Endothelial cell of umbilical vein (primary cell): ENCODE results near the gene P2RY8. TPM values are rescaled to one million over a fixed set of nuclear protein-coding genes. Genes with fewer than 3 reads are reported as not detected.

ENCODE experiments used
- BruUV-seq: library from RNA; stranded (reverse); fragments of 400-500 nt; replicated peaks from 2 replicates; lab custom pipeline; 2021; lab: Mats Ljungman, UMichigan
- CTCF ChIA-PET: fragments of 300-600, 350-600 bp; sonication (Branson Sonifier 250); formaldehyde crosslinking; loops from one replicate; lab custom pipeline; 2021; ENCODE audit warnings: antibody characterized with exemption, inconsistent platforms; lab: Charles Lee
- POLR2A ChIA-PET: fragments of 300-600, 350-600 bp; sonication (Branson Sonifier 250); formaldehyde crosslinking; loops from one replicate; lab custom pipeline; 2021; ENCODE audit warnings: antibody characterized with exemption, inconsistent platforms; lab: Charles Lee
- DNase-seq: peaks from one replicate; pipeline ENCODE4 v3.0.0-alpha.2; 2011; ENCODE audit warnings: low read depth, low spot score
- FAIRE-seq: peaks from 2 replicates; lab custom pipeline; 2011; peaks lifted over from hg19 to GRCh38; lab: Jason Lieb, UNC
- H2AFZ ChIP-seq: 2 replicates; pipeline ENCODE4 v1.6.0; 2012; ENCODE audit warnings: low read depth, low read length, control low read depth, inconsistent platforms
- H3K27ac ChIP-seq: 2 replicates; pipeline ENCODE4 v1.5.1; 2011; ENCODE audit warnings: low read depth, mild to moderate bottlenecking, control low read depth, low read length, moderate library complexity; ENCODE audit not compliant: insufficient read depth
- H3K27me3 ChIP-seq, 2 experiments: 2 replicates each; pipeline versions ENCODE4 v1.6.0 to v1.6.1; 2011; ENCODE audit warnings: low read length in 2 of 2, mixed read lengths in 1 of 2; ENCODE audit not compliant: control insufficient read depth in 2 of 2, insufficient read depth in 2 of 2
- H3K36me3 ChIP-seq, 2 experiments: 2 replicates in 1 of 2; 3 replicates in 1 of 2; pipeline ENCODE4 v1.5.1; 2011; ENCODE audit warnings: low read length in 2 of 2, mild to moderate bottlenecking in 1 of 2, moderate library complexity in 1 of 2; ENCODE audit not compliant: control insufficient read depth in 2 of 2, insufficient read depth in 2 of 2; ENCODE audit errors: extremely low read depth in 1 of 2
- H3K4me1 ChIP-seq: 3 replicates; pipeline ENCODE4 v1.5.1; 2011; ENCODE audit warnings: mild to moderate bottlenecking, low read length; ENCODE audit not compliant: control insufficient read depth, insufficient read depth; ENCODE audit errors: extremely low read depth
- H3K4me2 ChIP-seq: 2 replicates; pipeline ENCODE4 v1.6.1; 2011; ENCODE audit warnings: low read length, control low read depth, mixed read lengths; ENCODE audit not compliant: insufficient read depth
- H3K4me3 ChIP-seq, 3 experiments: fragments of 200-600 bp in 1 of 3; sonication (generic), shearing (Covaris generic) in 1 of 3; replicated peaks in 1 of 3; 2 replicates each; pipeline ENCODE4 v1.5.1; 2011 to 2016; ENCODE audit warnings: control low read depth in 3 of 3, low read length in 3 of 3, mild to moderate bottlenecking in 2 of 3, inconsistent platforms in 1 of 3, low read depth in 1 of 3, moderate library complexity in 1 of 3; ENCODE audit not compliant: insufficient read depth in 1 of 3
- H3K79me2 ChIP-seq: 2 replicates; pipeline ENCODE4 v1.6.0; 2012; ENCODE audit warnings: low read length, inconsistent platforms; ENCODE audit not compliant: control insufficient read depth, insufficient read depth
- H3K9ac ChIP-seq: replicated peaks from 2 replicates; pipeline ENCODE3; 2011; ENCODE audit warnings: low read length, control low read depth; ENCODE audit not compliant: insufficient read depth; ENCODE audit errors: extremely low read depth
- H3K9me1 ChIP-seq: replicated peaks from 3 replicates; pipeline ENCODE4 v1.6.0; 2011; ENCODE audit warnings: mild to moderate bottlenecking, low read length; ENCODE audit not compliant: control insufficient read depth, insufficient read depth; ENCODE audit errors: extremely low read depth
- H3K9me3 ChIP-seq: replicated peaks from 2 replicates; pipeline ENCODE4 v1.5.1; 2012; ENCODE audit warnings: low read length, inconsistent platforms; ENCODE audit not compliant: control insufficient read depth, insufficient read depth
- H4K20me1 ChIP-seq: replicated peaks from 2 replicates; pipeline ENCODE3; 2011; ENCODE audit warnings: mild to moderate bottlenecking, low read length; ENCODE audit not compliant: control insufficient read depth, insufficient read depth; ENCODE audit errors: extremely low read depth
- EZH2 ChIP-seq: IDR thresholded peaks from 2 replicates; pipeline ENCODE4 v1.6.1; 2012; ENCODE audit warnings: borderline replicate concordance, low read depth, mild to moderate bottlenecking, moderate library complexity, low read length, inconsistent platforms; ENCODE audit not compliant: severe bottlenecking
- FOS ChIP-seq: IDR thresholded peaks from 2 replicates; pipeline ENCODE4 v1.6.1; 2011; ENCODE audit warnings: mild to moderate bottlenecking, low read length, moderate library complexity, borderline replicate concordance; ENCODE audit not compliant: insufficient read depth
- GATA2 ChIP-seq: IDR thresholded peaks from 2 replicates; pipeline ENCODE4 v1.7.0; 2011; ENCODE audit warnings: low read depth, mild to moderate bottlenecking, moderate library complexity, mixed read lengths, low read length; ENCODE audit not compliant: insufficient read length, insufficient read depth
- JUN ChIP-seq: IDR thresholded peaks from 2 replicates; pipeline ENCODE4 v1.6.1; 2011; ENCODE audit warnings: borderline replicate concordance, low read depth; ENCODE audit not compliant: insufficient read length, insufficient read depth
- MYC ChIP-seq: IDR thresholded peaks from one replicate; pipeline ENCODE4 v1.6.1; 2011; ENCODE audit warnings: mild to moderate bottlenecking, low read depth, low read length
- POLR2A ChIP-seq: IDR thresholded peaks from 2 replicates; pipeline ENCODE4 v1.6.1; 2012; ENCODE audit warnings: low read depth, mild to moderate bottlenecking, control low read depth, low read length
- POLR2AphosphoS5 ChIP-seq: IDR thresholded peaks from 2 replicates; pipeline ENCODE4 v1.6.1; 2012; ENCODE audit warnings: low read depth, mild to moderate bottlenecking, control low read depth, low read length, moderate library complexity; ENCODE audit not compliant: insufficient read depth
- dilution Hi-C: fragments of 300-500 bp; cut with MboI; formaldehyde crosslinking; loops from one replicate; pipeline ENCODE4 v1.15.0; 2019; ENCODE audit warnings: low sequenced_read_pairs; ENCODE audit not compliant: extremely low pct_ligation_motif_present
- intact Hi-C: fragments of 100-400 bp; cut with micrococcal nuclease; formaldehyde crosslinking; loops from one replicate; pipeline ENCODE4 v1.10.0; 2022
- polyA plus RNA-seq, 4 experiments: library from polyadenylated mRNA; depleted of rRNA in 3 of 4; stranded (reverse) in 3 of 4; unstranded in 1 of 4; fragments of >200 nt; gene quantifications; 2 replicates each; pipeline versions ENCODE4 v1.2.1 to v1.2.3, GENCODE V29; 2011 to 2012; ENCODE audit warnings: missing spikeins in 1 of 4
- total RNA-seq: library from RNA; stranded (reverse); gene quantifications from 2 replicates; pipeline ENCODE4 v1.2.3, GENCODE V29; 2021
- TF ChIP-seq, protein P1 (sequence below): IDR thresholded peaks from 2 replicates; pipeline ENCODE4 v1.6.1; 2011; ENCODE audit not compliant: insufficient read depth, insufficient read length
- TF ChIP-seq, protein P2 (sequence below), 2 donors: IDR thresholded peaks; 1 replicate in 1 of 2; 2 replicates in 1 of 2; pipeline ENCODE4 v1.5.1; 2011; ENCODE audit warnings: low read length in 2 of 2, mild to moderate bottlenecking in 2 of 2, moderate library complexity in 2 of 2, control low read depth in 1 of 2, inconsistent platforms in 1 of 2, low read depth in 1 of 2; ENCODE audit not compliant: insufficient read depth in 1 of 2; ENCODE audit errors: extremely low read depth in 1 of 2

Gene P2RY8
- total and polyA plus RNA-seq, 2 donors (not counting 3 experiments of a cell fraction or from before 2014, with no cell fraction given): not detected

DNA sequence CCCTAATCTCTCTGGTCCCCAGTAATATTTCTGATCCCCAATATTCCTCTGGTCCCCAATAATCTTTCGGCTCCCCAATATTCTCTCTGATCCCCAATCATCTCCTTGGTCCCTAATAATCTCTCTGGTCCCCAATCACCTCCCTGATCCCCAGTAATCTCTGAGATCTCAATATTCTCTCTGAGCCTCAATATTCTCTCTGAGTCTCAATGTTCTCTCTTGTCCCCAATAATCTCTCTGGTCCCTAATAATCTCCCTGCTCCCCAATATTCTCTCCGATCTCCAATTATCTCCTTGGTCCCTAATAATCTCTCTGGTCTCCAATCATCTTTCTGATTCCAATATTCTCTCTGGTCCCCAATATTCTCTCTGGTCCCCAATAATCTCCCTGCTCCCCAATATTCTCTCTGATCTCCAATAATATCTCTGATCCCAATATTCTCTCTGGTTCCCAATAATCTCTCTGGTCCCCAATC lies 17.9 kb downstream of the P2RY8 start:
- no TSS peak for BruUV-seq
- dilution Hi-C loops: no loop called here
- FAIRE-seq: no peak

More for the DNA sequence above, 17.9 kb downstream of the P2RY8 start:
- CTCF ChIA-PET: no interaction called here
- Histone ChIP-seq H3K27ac (no peak overlapping the region), H3K4me2 (no peak overlapping the region), H3K79me2 (no peaks in the 10 kb centered on the region), H3K9me3 (no peaks in the 10 kb centered on the region), H2AFZ (no peak overlapping the region), H3K9me1 (no peaks in the 10 kb centered on the region), H3K4me3 (no peak overlapping the region), H3K9ac (no peak overlapping the region), H3K36me3 (no peaks in the 10 kb centered on the region), H3K27me3 (no peaks in the 10 kb centered on the region), H3K4me1 (no peaks in the 10 kb centered on the region), H4K20me1 (no peaks in the 10 kb centered on the region)
- TF ChIP-seq MYC: no peak
- no peak for TF ChIP-seq POLR2AphosphoS5
- TF ChIP-seq POLR2A: no peak
- TF ChIP-seq EZH2: no peak
- no peak for TF ChIP-seq JUN
- TF ChIP-seq, protein P1, sequence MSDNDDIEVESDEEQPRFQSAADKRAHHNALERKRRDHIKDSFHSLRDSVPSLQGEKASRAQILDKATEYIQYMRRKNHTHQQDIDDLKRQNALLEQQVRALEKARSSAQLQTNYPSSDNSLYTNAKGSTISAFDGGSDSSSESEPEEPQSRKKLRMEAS: no peak
- no peak for TF ChIP-seq GATA2
- TF ChIP-seq FOS: no peak
- TF ChIP-seq, protein P2, sequence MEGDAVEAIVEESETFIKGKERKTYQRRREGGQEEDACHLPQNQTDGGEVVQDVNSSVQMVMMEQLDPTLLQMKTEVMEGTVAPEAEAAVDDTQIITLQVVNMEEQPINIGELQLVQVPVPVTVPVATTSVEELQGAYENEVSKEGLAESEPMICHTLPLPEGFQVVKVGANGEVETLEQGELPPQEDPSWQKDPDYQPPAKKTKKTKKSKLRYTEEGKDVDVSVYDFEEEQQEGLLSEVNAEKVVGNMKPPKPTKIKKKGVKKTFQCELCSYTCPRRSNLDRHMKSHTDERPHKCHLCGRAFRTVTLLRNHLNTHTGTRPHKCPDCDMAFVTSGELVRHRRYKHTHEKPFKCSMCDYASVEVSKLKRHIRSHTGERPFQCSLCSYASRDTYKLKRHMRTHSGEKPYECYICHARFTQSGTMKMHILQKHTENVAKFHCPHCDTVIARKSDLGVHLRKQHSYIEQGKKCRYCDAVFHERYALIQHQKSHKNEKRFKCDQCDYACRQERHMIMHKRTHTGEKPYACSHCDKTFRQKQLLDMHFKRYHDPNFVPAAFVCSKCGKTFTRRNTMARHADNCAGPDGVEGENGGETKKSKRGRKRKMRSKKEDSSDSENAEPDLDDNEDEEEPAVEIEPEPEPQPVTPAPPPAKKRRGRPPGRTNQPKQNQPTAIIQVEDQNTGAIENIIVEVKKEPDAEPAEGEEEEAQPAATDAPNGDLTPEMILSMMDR (IDR thresholded peaks at IDR 0.05; ENCODE audit: extremely low read depth in 1 of 2, insufficient read depth in 1 of 2, low read depth in 1 of 2, low read length in 2 of 2): no peak
- POLR2A ChIA-PET: no interaction called here
- no peak for DNase-seq
- intact Hi-C loops: no loop called here
